GM19023 (cell line): Measurements from ENCODE around the gene VPS25.

Experiments
- ATAC-seq: cut with Tn5 transposase; IDR thresholded peaks from one replicate; pipeline ENCODE4 v1.9.1; 2021; ENCODE audit warnings: mild to moderate bottlenecking, moderate library complexity; ENCODE audit not compliant: unreplicated experiment

Gene VPS25

GRCh38 chr17:42792545-42792944, 19.3 kb downstream of the VPS25 start:
- no peak for ATAC-seq

GRCh38 chr17:42795061-42795460, 21.8 kb downstream of the VPS25 start:
- ATAC-seq, result no peak

GRCh38 chr17:42795465-42795864, 22.2 kb downstream of the VPS25 start:
- no peak for ATAC-seq

- ATAC-seq, result no peak
Observed at GRCh38 chr17:42796066-42796758, 23.0 kb downstream of the VPS25 start.

- ATAC-seq, result no peak
Observed at GRCh38 chr17:42797067-42798007, 24.1 kb downstream of the VPS25 start.

GRCh38 chr17:42798011-42798382, 24.7 kb downstream of the VPS25 start:
- ATAC-seq, result no peak

- peak; percentile 84 for ATAC-seq
Observed at GRCh38 chr17:42798383-42799380, 25.4 kb downstream of the VPS25 start, which contains the start of the genes CNTD1 and COA3. TSS of gene CNTD1 (plus strand) at chr17:42798861. CDS start at chr17:42799068, 207 bp downstream. TSS of gene COA3 (minus strand) at chr17:42798704. CDS start at chr17:42798681, 23 bp downstream.

- no peak for ATAC-seq
Observed at GRCh38 chr17:42803074-42803883, 30.0 kb downstream of the VPS25 start.

GRCh38 chr17:42804918-42805367, 31.7 kb downstream of the VPS25 start:
- no peak for ATAC-seq

GRCh38 chr17:42806249-42806648, 33.0 kb downstream of the VPS25 start:
- no peak for ATAC-seq

- no peak for ATAC-seq
Observed at GRCh38 chr17:42809250-42809649, 36.0 kb downstream of the VPS25 start.

GRCh38 chr17:42814633-42815399, 41.6 kb downstream of the VPS25 start:
- ATAC-seq, result no peak

GRCh38 chr17:42817866-42818265, 44.6 kb downstream of the VPS25 start:
- ATAC-seq, result no peak

- ATAC-seq, result no peak
Observed at GRCh38 chr17:42818379-42818778, 45.1 kb downstream of the VPS25 start.

- ATAC-seq, result no peak
Observed at GRCh38 chr17:42819939-42820535, 46.8 kb downstream of the VPS25 start.

GRCh38 chr17:42821176-42821575, 47.9 kb downstream of the VPS25 start:
- ATAC-seq, result no peak

- ATAC-seq, result no peak
Observed at GRCh38 chr17:42827472-42827871, 54.2 kb downstream of the VPS25 start.
